CD4-positive, alpha-beta memory T cell (primary cell): Measurements from ENCODE around the gene RNASEL. TPM values are rescaled to one million over a fixed set of nuclear protein-coding genes. Genes with fewer than 3 reads are reported as not detected.

ENCODE experiments used
- CTCF ChIA-PET: fragments of 350-600 bp; sonication (Branson Sonifier 250); formaldehyde crosslinking; loops from one replicate; lab custom pipeline; 2021; ENCODE audit warnings: inconsistent platforms; ENCODE audit not compliant: partially characterized antibody; lab: Charles Lee
- POLR2A ChIA-PET: fragments of 350-600 bp; sonication (Branson Sonifier 250); formaldehyde crosslinking; loops from one replicate; lab custom pipeline; 2021; ENCODE audit not compliant: partially characterized antibody; lab: Charles Lee
- DNase-seq, 5 donors: peaks; one replicate each; pipeline versions ENCODE4 v3.0.0 to v3.0.0-alpha.2; 2020 to 2022; ENCODE audit warnings: mixed read lengths in 1 of 5
- H3K27ac ChIP-seq: one replicate; pipeline ENCODE4 v1.7.0; 2013; ENCODE audit warnings: low read depth, low read length
- H3K27me3 ChIP-seq: 2 replicates; pipeline ENCODE4 v1.7.0; 2013; ENCODE audit warnings: mild to moderate bottlenecking, low read length, moderate library complexity; ENCODE audit not compliant: insufficient read depth
- H3K36me3 ChIP-seq: 2 replicates; pipeline ENCODE4 v1.7.0; 2013; ENCODE audit warnings: mild to moderate bottlenecking, low read length, moderate library complexity; ENCODE audit not compliant: insufficient read depth
- H3K4me1 ChIP-seq: 2 replicates; pipeline ENCODE4 v1.7.0; 2013; ENCODE audit warnings: mild to moderate bottlenecking, low read length, moderate library complexity; ENCODE audit not compliant: insufficient read depth
- H3K4me3 ChIP-seq, 2 donors: one replicate each; pipeline ENCODE4 v1.7.0; 2013; ENCODE audit warnings: low read length in 2 of 2, mild to moderate bottlenecking in 1 of 2
- H3K9me3 ChIP-seq, 2 donors: one replicate each; pipeline ENCODE4 v1.7.0; 2013; ENCODE audit warnings: low read length in 2 of 2, control low read depth in 1 of 2; ENCODE audit not compliant: control insufficient read depth in 1 of 2
- H3K27ac Mint-ChIP-seq, 7 donors: one replicate each; pipeline ENCODE4 v1.8.0; 2020 to 2021; ENCODE audit warnings: mixed read lengths in 7 of 7, mild to moderate bottlenecking in 6 of 7, inconsistent platforms in 3 of 7, moderate library complexity in 3 of 7
- H3K27me3 Mint-ChIP-seq, 2 donors: one replicate each; pipeline ENCODE4 v1.8.0; 2020 to 2021; ENCODE audit warnings: mixed read lengths in 2 of 2
- H3K36me3 Mint-ChIP-seq, 2 donors: one replicate each; pipeline ENCODE4 v1.8.0; 2020 to 2021; ENCODE audit warnings: mixed read lengths in 2 of 2, inconsistent platforms in 1 of 2, mild to moderate bottlenecking in 1 of 2
- H3K4me1 Mint-ChIP-seq, 4 donors: one replicate each; pipeline ENCODE4 v1.8.0; 2020 to 2021; ENCODE audit warnings: mixed read lengths in 4 of 4, mild to moderate bottlenecking in 1 of 4
- H3K4me3 Mint-ChIP-seq, 8 donors: one replicate each; pipeline ENCODE4 v1.8.0; 2020 to 2021; ENCODE audit warnings: mixed read lengths in 8 of 8, mild to moderate bottlenecking in 7 of 8, moderate library complexity in 6 of 8, inconsistent platforms in 3 of 8
- H3K9me3 Mint-ChIP-seq, 8 donors: one replicate each; pipeline ENCODE4 v1.8.0; 2020 to 2021; ENCODE audit warnings: mixed read lengths in 8 of 8, mild to moderate bottlenecking in 5 of 8, inconsistent platforms in 3 of 8, moderate library complexity in 1 of 8
- intact Hi-C: fragments of 100-400 bp; cut with micrococcal nuclease; formaldehyde crosslinking; loops from one replicate; pipeline ENCODE4 v1.15.1; 2023
- polyA plus RNA-seq, 2 donors: library from polyadenylated mRNA; unstranded; fragments of 300-500 nt; fragmentation: Illumina TruSeq; gene quantifications; one replicate each; pipeline ENCODE4 v1.2.3, GENCODE V29; 2021
- total RNA-seq, 2 experiments: library from RNA; stranded (reverse); gene quantifications; one replicate each; pipeline ENCODE4 v1.2.3, GENCODE V29; 2021

RNASEL gene
- total and polyA plus RNA-seq, 4 experiments from 2014 or later: 4.5 to 35.4 (median 22.8) TPM

GRCh38 chr1:182525342-182525741, 63.7 kb downstream of the RNASEL start:
- peaks cover 23 to 24% of the 10 kb centered on the region in 2 donors for H3K27me3 Mint-ChIP-seq
- H3K9me3 Mint-ChIP-seq: peaks cover 12 to 60% (median 43%) of the 10 kb centered on the region in 8 donors

More at GRCh38 chr1:182525342-182525741, 63.7 kb downstream of the RNASEL start:
- Histone ChIP-seq H3K27me3 (no peaks in the 10 kb centered on the region), H3K27ac (no peak overlapping the region), H3K4me1 (no peaks in the 10 kb centered on the region), H3K4me3 (no peak overlapping the region), H3K36me3 (no peaks in the 10 kb centered on the region), H3K9me3 (no peaks in the 10 kb centered on the region)
- Mint-ChIP-seq H3K4me1 (no peaks in the 10 kb centered on the region), H3K4me3 (no peak overlapping the region), H3K27ac (no peak overlapping the region), H3K36me3 (peaks cover 2 to 4% of the 10 kb centered on the region in 2 donors)
- intact Hi-C loops: no loop called here
- ChIA-PET CTCF (no interaction called here), POLR2A (no interaction called here)
- no peak for DNase-seq

Other genes with a start within 250 kb of the RNASEL start
- 10 to 100 TPM; 78.5 to 96.0 TPM for gene GLUL, start 197.5 kb downstream of the RNASEL start, total RNA-seq
- 10 to 100 TPM; 84.0 to 95.0 TPM for gene GLUL, start 197.5 kb downstream of the RNASEL start, polyA plus RNA-seq
- not detected for gene TEDDM1, start 188.6 kb downstream of the RNASEL start, total RNA-seq
- gene TEDDM1, start 188.6 kb downstream of the RNASEL start, polyA plus RNA-seq: not detected
- not detected for gene RGSL1, start 139.1 kb downstream of the RNASEL start, total RNA-seq
- under 1 TPM in 1 of 2 donors, not detected in 1; 0.07 TPM for gene RGSL1, start 139.1 kb downstream of the RNASEL start, polyA plus RNA-seq
- 1 to 10 TPM; 1.3 to 1.4 TPM for gene RGS16, start 15.1 kb upstream of the RNASEL start, total RNA-seq
- 1 to 10 TPM; 2.8 to 3.7 TPM for gene RGS16, start 15.1 kb upstream of the RNASEL start, polyA plus RNA-seq
- gene RGS8, start 95.3 kb upstream of the RNASEL start, total RNA-seq: not detected
- gene RGS8, start 95.3 kb upstream of the RNASEL start, polyA plus RNA-seq: not detected
- gene NPL, start 200.5 kb upstream of the RNASEL start, total RNA-seq: 1 to 10 TPM; 9.6 TPM
- 1 to 10 TPM; 3.5 to 5.7 TPM for gene NPL, start 200.5 kb upstream of the RNASEL start, polyA plus RNA-seq